B cell (primary cell): ENCODE measurements around the gene CLK2. TPM values are rescaled to one million over a fixed set of nuclear protein-coding genes. Genes with fewer than 3 reads are reported as not detected.
A peak's percentile ranks its signal among the peaks of the same experiment; 100 is the strongest.

Experiments used
- ATAC-seq: fragments of 200-7000 bp; cut with Tn5 transposase; one replicate; pipeline ENCODE4 v1.10.0; 2021; ENCODE audit warnings: low read depth, mild to moderate bottlenecking, moderate number of reproducible peaks, moderate library complexity
- CTCF ChIA-PET: fragments of 350-600 bp; sonication (Branson Sonifier 250); formaldehyde crosslinking; loops from one replicate; lab custom pipeline; 2021; ENCODE audit warnings: antibody characterized with exemption, inconsistent platforms; lab: Charles Lee
- POLR2A ChIA-PET: fragments of 350-600 bp; sonication (Branson Sonifier 250); formaldehyde crosslinking; loops from one replicate; lab custom pipeline; 2021; ENCODE audit warnings: antibody characterized with exemption; lab: Charles Lee
- DNase-seq: peaks from one replicate; pipeline ENCODE4 v3.0.0; 2013
- H2AFZ ChIP-seq: 2 replicates; pipeline ENCODE4 v1.6.1; 2012; ENCODE audit warnings: mild to moderate bottlenecking, low read depth, low read length; ENCODE audit not compliant: insufficient read depth, poor library complexity, severe bottlenecking
- H3K27ac ChIP-seq, 2 donors: 1 replicate in 1 of 2; 2 replicates in 1 of 2; pipeline ENCODE4 v1.5.1; 2012 to 2013; ENCODE audit warnings: low read length in 2 of 2, mild to moderate bottlenecking in 2 of 2, moderate library complexity in 1 of 2
- H3K27me3 ChIP-seq, 4 experiments: fragments of 200-600 bp in 1 of 4; sonication (generic) in 1 of 4; replicated peaks in 1 of 4; 1 replicate in 2 of 4; 2 replicates in 2 of 4; pipeline versions ENCODE4 v1.6.1 to v1.7.0; 2013 to 2016; ENCODE audit warnings: low read length in 3 of 4, mild to moderate bottlenecking in 2 of 4, mixed read lengths in 1 of 4, moderate library complexity in 1 of 4; ENCODE audit not compliant: insufficient read depth in 4 of 4, control insufficient read depth in 3 of 4; ENCODE audit errors: control extremely low read depth in 1 of 4
- H3K36me3 ChIP-seq, 2 experiments: replicated peaks in 1 of 2; 1 replicate in 1 of 2; 2 replicates in 1 of 2; pipeline versions ENCODE4 v1.6.1 to v1.7.1; 2013; ENCODE audit warnings: low read length in 1 of 2; ENCODE audit not compliant: insufficient read depth in 2 of 2, control insufficient read depth in 1 of 2; ENCODE audit errors: control extremely low read depth in 1 of 2, extremely low read depth in 1 of 2
- H3K4me1 ChIP-seq, 2 donors: fragments of 200-600 bp in 1 of 2; sonication (generic) in 1 of 2; 1 replicate in 1 of 2; 2 replicates in 1 of 2; pipeline versions ENCODE4 v1.5.1 to v1.6.1; 2013 to 2017; ENCODE audit warnings: low read length in 2 of 2; ENCODE audit not compliant: control insufficient read depth in 2 of 2, insufficient read depth in 2 of 2
- H3K4me2 ChIP-seq: replicated peaks from 2 replicates; pipeline ENCODE3; 2012; ENCODE audit warnings: mild to moderate bottlenecking, low read depth, low read length; ENCODE audit not compliant: poor library complexity, severe bottlenecking
- H3K4me3 ChIP-seq, 5 experiments: fragments of 200-600 bp in 1 of 5; sonication (generic) in 1 of 5; 1 replicate in 3 of 5; 2 replicates in 2 of 5; pipeline versions ENCODE4 v1.5.1 to v1.7.0; 2011 to 2016; ENCODE audit warnings: low read length in 4 of 5, mild to moderate bottlenecking in 4 of 5, low read depth in 2 of 5, control low read depth in 1 of 5, moderate library complexity in 1 of 5; ENCODE audit not compliant: insufficient read depth in 1 of 5; ENCODE audit errors: control extremely low read depth in 1 of 5, extremely low read depth in 1 of 5
- H3K79me2 ChIP-seq: fragments of 200-600 bp; sonication (generic); one replicate; pipeline ENCODE4 v1.6.0; 2016; ENCODE audit warnings: low read length; ENCODE audit not compliant: control insufficient read depth, insufficient read depth
- H3K9ac ChIP-seq: fragments of 200-600 bp; sonication (generic); 2 replicates; pipeline ENCODE4 v1.6.1; 2017; ENCODE audit warnings: mild to moderate bottlenecking, low read length, moderate library complexity
- H3K9me3 ChIP-seq, 3 donors: one replicate each; pipeline versions ENCODE4 v1.6.1 to v1.7.1; 2013; ENCODE audit warnings: low read length in 2 of 3; ENCODE audit not compliant: control insufficient read depth in 2 of 3, insufficient read depth in 1 of 3; ENCODE audit errors: control extremely low read depth in 1 of 3
- H4K20me1 ChIP-seq: 2 replicates; pipeline ENCODE4 v1.6.0; 2012; ENCODE audit warnings: mild to moderate bottlenecking, low read length; ENCODE audit not compliant: insufficient read depth, control insufficient read depth, poor library complexity, severe bottlenecking
- H3K27ac Mint-ChIP-seq: one replicate; pipeline ENCODE4 v1.8.0; 2021; ENCODE audit warnings: mixed read lengths
- H3K27me3 Mint-ChIP-seq: one replicate; pipeline ENCODE4 v1.8.0; 2021; ENCODE audit warnings: mixed read lengths
- H3K4me1 Mint-ChIP-seq: one replicate; pipeline ENCODE4 v1.8.0; 2021; ENCODE audit warnings: mixed read lengths
- H3K4me3 Mint-ChIP-seq: one replicate; pipeline ENCODE4 v1.8.0; 2021; ENCODE audit warnings: mixed read lengths
- H3K9me3 Mint-ChIP-seq: one replicate; pipeline ENCODE4 v1.8.0; 2022; ENCODE audit warnings: mixed read lengths; ENCODE audit not compliant: insufficient read depth
- EZH2 ChIP-seq: IDR thresholded peaks from 2 replicates; pipeline ENCODE4 v1.6.1; 2012; ENCODE audit warnings: borderline replicate concordance, low read depth, mild to moderate bottlenecking, moderate library complexity, low read length; ENCODE audit not compliant: insufficient read depth, poor library complexity, severe bottlenecking
- WGBS: methylation state at CpG from one replicate; pipeline ENCODE4 v1.1.5; 2013; ENCODE audit warnings: missing lambda C conversion rate; ENCODE audit not compliant: insufficient coverage; 5-methylcytosine and 5-hydroxymethylcytosine counted together
- intact Hi-C: fragments of 100-400 bp; cut with micrococcal nuclease; formaldehyde crosslinking; loops from one replicate; pipeline ENCODE4 v1.10.0; 2022
- polyA plus RNA-seq: library from polyadenylated mRNA; depleted of rRNA; stranded (reverse); fragments of >200 nt; gene quantifications from 2 replicates; pipeline ENCODE4 v1.2.3, GENCODE V29; 2012
- total RNA-seq, 2 donors: library from RNA; stranded (reverse); fragments of 120-200 nt in 1 of 2; gene quantifications; 1 replicate in 1 of 2; 2 replicates in 1 of 2; pipeline versions ENCODE4 v1.2.3 to v1.2.4, GENCODE V29; 2013 to 2022
- TF ChIP-seq, protein P1 (sequence below): fragments of 200-600 bp; IDR thresholded peaks from one replicate; pipeline ENCODE4 v1.8.0; 2022; ENCODE audit warnings: antibody characterized with exemption, mild to moderate bottlenecking

The CLK2 gene
- total and polyA plus RNA-seq, 2 donors (not counting 1 experiment from before 2014, with no cell fraction given): 152 to 161 TPM

DNA sequence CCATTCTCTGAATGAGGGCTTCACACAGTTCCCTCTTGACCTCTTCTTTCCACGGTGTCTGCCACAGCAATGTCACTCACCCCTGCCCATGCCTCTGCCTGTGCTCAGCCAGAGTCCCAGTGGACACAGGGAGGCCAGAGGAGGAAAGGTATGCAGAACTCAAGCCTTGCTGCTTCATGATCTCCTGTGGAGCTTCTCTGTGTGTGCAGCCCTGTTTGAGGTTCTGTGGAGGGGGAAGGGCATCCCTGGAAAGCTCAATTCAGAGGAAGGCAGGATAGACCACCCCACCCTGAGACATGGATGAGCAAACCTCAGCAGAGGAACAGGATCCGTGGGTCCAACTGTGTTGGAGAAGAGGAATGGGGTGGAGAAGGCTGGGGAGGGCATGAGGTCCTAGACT, 6.0 kb upstream of the CLK2 start:
- Histone ChIP-seq H3K27ac (no peak overlapping the region), H3K4me3 (no peak overlapping the region), H3K9ac (no peak overlapping the region), H2AFZ (no peak overlapping the region), H3K79me2 (no peaks in the 10 kb centered on the region), H3K27me3 (no peaks in the 10 kb centered on the region), H3K4me2 (no peak overlapping the region), H3K4me1 (peaks cover 16 to 25% of the 10 kb centered on the region in 2 donors), H3K36me3 (no peaks in the 10 kb centered on the region), H3K9me3 (no peaks in the 10 kb centered on the region), H4K20me1 (no peaks in the 10 kb centered on the region)
- Mint-ChIP-seq H3K27ac (no peak overlapping the region), H3K27me3 (no peaks in the 10 kb centered on the region), H3K4me3 (no peak overlapping the region), H3K4me1 (peaks cover 21% of the 10 kb centered on the region), H3K9me3 (no peaks in the 10 kb centered on the region)
- WGBS: 100% methylated on average over 2 of the region's 2 CpGs
- POLR2A ChIA-PET: interaction anchor here (0.7 kb wide), 1 partner anchor 111 kb away, joined by 4 read pairs; no protein-coding TSS in a partner anchor
- TF ChIP-seq, protein P1, sequence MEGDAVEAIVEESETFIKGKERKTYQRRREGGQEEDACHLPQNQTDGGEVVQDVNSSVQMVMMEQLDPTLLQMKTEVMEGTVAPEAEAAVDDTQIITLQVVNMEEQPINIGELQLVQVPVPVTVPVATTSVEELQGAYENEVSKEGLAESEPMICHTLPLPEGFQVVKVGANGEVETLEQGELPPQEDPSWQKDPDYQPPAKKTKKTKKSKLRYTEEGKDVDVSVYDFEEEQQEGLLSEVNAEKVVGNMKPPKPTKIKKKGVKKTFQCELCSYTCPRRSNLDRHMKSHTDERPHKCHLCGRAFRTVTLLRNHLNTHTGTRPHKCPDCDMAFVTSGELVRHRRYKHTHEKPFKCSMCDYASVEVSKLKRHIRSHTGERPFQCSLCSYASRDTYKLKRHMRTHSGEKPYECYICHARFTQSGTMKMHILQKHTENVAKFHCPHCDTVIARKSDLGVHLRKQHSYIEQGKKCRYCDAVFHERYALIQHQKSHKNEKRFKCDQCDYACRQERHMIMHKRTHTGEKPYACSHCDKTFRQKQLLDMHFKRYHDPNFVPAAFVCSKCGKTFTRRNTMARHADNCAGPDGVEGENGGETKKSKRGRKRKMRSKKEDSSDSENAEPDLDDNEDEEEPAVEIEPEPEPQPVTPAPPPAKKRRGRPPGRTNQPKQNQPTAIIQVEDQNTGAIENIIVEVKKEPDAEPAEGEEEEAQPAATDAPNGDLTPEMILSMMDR: no peak
- no peak for TF ChIP-seq EZH2
- no peak for DNase-seq
- CTCF ChIA-PET: interaction anchor here (0.9 to 1.0 kb wide), 2 partner anchors 29 to 44 kb away, joined by 3 to 6 read pairs; no protein-coding TSS in a partner anchor
- intact Hi-C loops: loop anchor here (5.0 kb wide), 2 partner anchors 37 to 192 kb away; a partner anchor contains a TSS
- no peak for ATAC-seq

DNA sequence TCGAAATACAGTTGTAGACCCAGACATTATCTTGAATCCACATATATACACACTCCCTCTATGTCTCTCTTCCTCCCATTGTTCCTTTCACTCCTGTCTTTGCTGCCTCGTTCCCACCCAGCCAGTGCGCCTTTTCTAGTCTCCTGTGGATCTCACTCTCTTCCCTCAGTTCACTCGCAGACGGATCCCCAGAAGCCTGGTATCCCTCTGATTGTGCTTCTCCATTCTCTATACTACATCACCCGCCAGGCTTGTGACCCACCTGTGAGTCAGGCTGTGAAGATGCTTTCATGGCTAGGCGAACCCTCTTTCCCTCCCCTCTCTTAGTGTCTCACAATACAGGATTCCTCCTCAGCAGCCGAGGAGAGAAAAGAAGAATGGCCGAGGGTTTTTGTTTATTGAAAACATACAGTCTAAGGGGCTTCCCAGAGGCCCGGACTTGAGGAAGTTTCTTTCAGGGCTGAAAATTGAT, 5.4 kb upstream of the CLK2 start:
- no peak overlapping the region for H2AFZ ChIP-seq
- Mint-ChIP-seq H3K9me3 (no peaks in the 10 kb centered on the region), H3K27me3 (no peaks in the 10 kb centered on the region), H3K4me1 (peaks cover 23% of the 10 kb centered on the region), H3K27ac (peak overlapping the region; percentile 12), H3K4me3 (peak overlapping the region; percentile 83)
- H3K4me3 ChIP-seq: no peak overlapping the region
- TF ChIP-seq EZH2: no peak
- TF ChIP-seq, protein P1: peak; percentile 30
- no peak overlapping the region for H3K27ac ChIP-seq
- H3K9ac ChIP-seq: no peak overlapping the region
- no peaks in the 10 kb centered on the region for H3K27me3 ChIP-seq
- no peak for DNase-seq
- POLR2A ChIA-PET: no interaction called here
- ATAC-seq: no peak
- H3K4me2 ChIP-seq: peak overlapping the region; percentile 100
- CTCF ChIA-PET: interaction anchor here (0.7 to 1.3 kb wide), 4 partner anchors 42 to 222 kb away, joined by 3 to 7 read pairs (median 4); partner anchors contain the start of gene RUSC1
- H3K4me1 ChIP-seq: peaks cover 18 to 27% of the 10 kb centered on the region in 2 donors
- intact Hi-C loops: loop anchor here (1.0 to 5.0 kb wide), 3 partner anchors 36 to 191 kb away; partner anchors contain the start of gene RUSC1
- no peaks in the 10 kb centered on the region for H3K9me3 ChIP-seq
- WGBS: 60% methylated on average over 8 of the region's 10 CpGs
- H3K36me3 ChIP-seq: no peaks in the 10 kb centered on the region
- no peaks in the 10 kb centered on the region for H4K20me1 ChIP-seq
- peaks cover 2% of the 10 kb centered on the region for H3K79me2 ChIP-seq
